IPS-15b (cell line): ENCODE measurements around the gene LAPTM4A.

Experiments used
- H3K27me3 ChIP-seq: one replicate; pipeline ENCODE4 v1.6.1; 2013; ENCODE audit warnings: low read length; ENCODE audit not compliant: control insufficient read depth, insufficient read depth
- H3K36me3 ChIP-seq: one replicate; pipeline ENCODE4 v1.6.1; 2013; ENCODE audit warnings: low read length; ENCODE audit not compliant: control insufficient read depth, insufficient read depth
- H3K4me1 ChIP-seq: one replicate; pipeline ENCODE4 v1.6.1; 2013; ENCODE audit warnings: mild to moderate bottlenecking, low read length; ENCODE audit not compliant: control insufficient read depth, insufficient read depth
- H3K4me3 ChIP-seq: one replicate; pipeline ENCODE4 v1.5.1; 2013; ENCODE audit warnings: low read depth, low read length
- H3K9ac ChIP-seq: one replicate; pipeline ENCODE4 v1.6.1; 2013; ENCODE audit warnings: low read depth, mild to moderate bottlenecking, low read length
- H3K9me3 ChIP-seq: one replicate; pipeline ENCODE4 v1.6.1; 2013; ENCODE audit warnings: mild to moderate bottlenecking, low read length; ENCODE audit not compliant: control insufficient read depth, insufficient read depth

LAPTM4A gene

GRCh38 chr2:20061940-20062339, 10.5 kb upstream of the LAPTM4A start:
- H3K4me3 ChIP-seq: no peak overlapping the region
- H3K9ac ChIP-seq: no peak overlapping the region
- no peaks in the 10 kb centered on the region for H3K9me3 ChIP-seq
- H3K36me3 ChIP-seq: no peaks in the 10 kb centered on the region
- H3K27me3 ChIP-seq: no peaks in the 10 kb centered on the region
- no peaks in the 10 kb centered on the region for H3K4me1 ChIP-seq

DNA sequence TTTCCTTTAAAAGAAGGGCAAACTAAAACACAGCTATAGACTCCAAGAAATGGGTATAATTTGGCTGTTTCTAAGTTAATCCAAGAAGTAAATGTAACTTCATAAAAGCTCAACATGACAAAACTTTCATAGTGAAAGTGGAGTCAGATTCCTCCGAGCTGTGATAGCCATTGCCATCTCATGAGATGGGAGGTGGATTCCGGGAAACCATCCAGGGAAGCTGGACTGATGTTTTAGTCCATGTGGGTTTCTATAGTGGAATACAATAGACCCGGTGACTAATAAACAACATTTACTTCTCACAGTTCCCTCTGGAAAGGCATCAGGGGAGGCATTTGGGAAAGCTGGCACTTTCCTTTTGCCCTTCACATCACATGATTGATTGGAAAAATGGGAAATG, 10.0 kb upstream of the LAPTM4A start:
- no peak overlapping the region for H3K9ac ChIP-seq
- H3K36me3 ChIP-seq: no peaks in the 10 kb centered on the region
- H3K4me1 ChIP-seq: no peaks in the 10 kb centered on the region
- no peaks in the 10 kb centered on the region for H3K27me3 ChIP-seq
- no peaks in the 10 kb centered on the region for H3K9me3 ChIP-seq
- no peak overlapping the region for H3K4me3 ChIP-seq

DNA sequence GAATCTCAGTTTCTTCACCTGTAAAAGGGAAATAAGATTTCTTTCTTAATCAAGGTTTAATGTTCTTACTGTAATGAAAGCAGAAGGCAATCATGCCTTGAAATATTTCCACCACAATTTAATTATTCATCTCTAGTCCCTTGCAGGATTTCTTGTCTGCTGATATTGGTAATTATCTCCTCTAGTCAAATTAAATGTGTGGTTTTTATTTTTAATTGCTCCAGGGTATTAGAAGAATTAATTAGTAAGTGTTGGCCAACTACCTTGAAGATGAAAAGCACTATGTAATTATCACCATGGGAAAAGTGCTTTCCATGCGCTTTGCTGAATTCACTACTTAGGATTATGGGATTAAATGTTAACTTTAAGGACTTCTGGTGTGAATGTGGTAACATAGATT, 8.7 kb upstream of the LAPTM4A start:
- H3K4me3 ChIP-seq: no peak overlapping the region
- H3K9me3 ChIP-seq: no peaks in the 10 kb centered on the region
- H3K9ac ChIP-seq: no peak overlapping the region
- no peaks in the 10 kb centered on the region for H3K36me3 ChIP-seq
- H3K4me1 ChIP-seq: no peaks in the 10 kb centered on the region
- H3K27me3 ChIP-seq: no peaks in the 10 kb centered on the region

GRCh38 chr2:20057268-20057667, 5.8 kb upstream of the LAPTM4A start:
- H3K36me3 ChIP-seq: no peaks in the 10 kb centered on the region
- no peak overlapping the region for H3K4me3 ChIP-seq
- H3K9me3 ChIP-seq: no peaks in the 10 kb centered on the region
- H3K4me1 ChIP-seq: peaks cover 3% of the 10 kb centered on the region
- H3K27me3 ChIP-seq: no peaks in the 10 kb centered on the region
- no peak overlapping the region for H3K9ac ChIP-seq

- H3K9ac ChIP-seq: no peak overlapping the region
- H3K9me3 ChIP-seq: no peaks in the 10 kb centered on the region
- peaks cover 3% of the 10 kb centered on the region for H3K4me1 ChIP-seq
- no peak overlapping the region for H3K4me3 ChIP-seq
- H3K27me3 ChIP-seq: no peaks in the 10 kb centered on the region
- H3K36me3 ChIP-seq: no peaks in the 10 kb centered on the region
Measured at GRCh38 chr2:20054931-20055330, 3.5 kb upstream of the LAPTM4A start.

DNA sequence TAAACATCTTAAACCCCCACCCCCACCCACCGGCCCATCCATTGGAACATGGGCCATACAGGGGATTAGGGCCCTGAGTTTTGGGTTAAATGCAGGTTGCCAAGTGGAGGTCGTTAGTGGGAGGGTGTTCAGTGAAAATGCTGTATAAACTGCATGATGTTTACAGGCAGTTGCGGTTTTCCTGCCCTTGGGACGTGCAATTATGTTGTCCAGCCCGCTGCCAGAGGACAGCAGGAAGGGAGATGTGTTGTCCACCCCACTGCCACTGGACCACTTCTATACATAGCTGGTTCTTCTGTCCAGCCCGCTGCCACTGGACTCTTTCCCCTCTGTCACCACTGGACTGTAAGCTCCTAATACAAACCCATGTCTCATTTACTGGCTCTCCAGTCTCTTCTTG, 2.7 kb upstream of the LAPTM4A start:
- no peaks in the 10 kb centered on the region for H3K27me3 ChIP-seq
- no peak overlapping the region for H3K9ac ChIP-seq
- no peak overlapping the region for H3K4me3 ChIP-seq
- H3K36me3 ChIP-seq: no peaks in the 10 kb centered on the region
- no peaks in the 10 kb centered on the region for H3K9me3 ChIP-seq
- H3K4me1 ChIP-seq: peaks cover 4% of the 10 kb centered on the region

GRCh38 chr2:20052861-20053281, 1.4 kb upstream of the LAPTM4A start:
- Histone ChIP-seq H3K36me3 (no peaks in the 10 kb centered on the region), H3K9me3 (no peaks in the 10 kb centered on the region), H3K27me3 (no peaks in the 10 kb centered on the region), H3K9ac (peak overlapping the region; percentile 99), H3K4me1 (peaks cover 16% of the 10 kb centered on the region), H3K4me3 (peak overlapping the region; percentile 99)

- Histone ChIP-seq H3K4me3 (peak overlapping the region; percentile 99), H3K27me3 (no peaks in the 10 kb centered on the region), H3K9ac (peak overlapping the region; percentile 99), H3K9me3 (no peaks in the 10 kb centered on the region), H3K36me3 (no peaks in the 10 kb centered on the region), H3K4me1 (peaks cover 16% of the 10 kb centered on the region)
Measured at GRCh38 chr2:20052229-20052851, 912 bp upstream of the LAPTM4A start.

DNA sequence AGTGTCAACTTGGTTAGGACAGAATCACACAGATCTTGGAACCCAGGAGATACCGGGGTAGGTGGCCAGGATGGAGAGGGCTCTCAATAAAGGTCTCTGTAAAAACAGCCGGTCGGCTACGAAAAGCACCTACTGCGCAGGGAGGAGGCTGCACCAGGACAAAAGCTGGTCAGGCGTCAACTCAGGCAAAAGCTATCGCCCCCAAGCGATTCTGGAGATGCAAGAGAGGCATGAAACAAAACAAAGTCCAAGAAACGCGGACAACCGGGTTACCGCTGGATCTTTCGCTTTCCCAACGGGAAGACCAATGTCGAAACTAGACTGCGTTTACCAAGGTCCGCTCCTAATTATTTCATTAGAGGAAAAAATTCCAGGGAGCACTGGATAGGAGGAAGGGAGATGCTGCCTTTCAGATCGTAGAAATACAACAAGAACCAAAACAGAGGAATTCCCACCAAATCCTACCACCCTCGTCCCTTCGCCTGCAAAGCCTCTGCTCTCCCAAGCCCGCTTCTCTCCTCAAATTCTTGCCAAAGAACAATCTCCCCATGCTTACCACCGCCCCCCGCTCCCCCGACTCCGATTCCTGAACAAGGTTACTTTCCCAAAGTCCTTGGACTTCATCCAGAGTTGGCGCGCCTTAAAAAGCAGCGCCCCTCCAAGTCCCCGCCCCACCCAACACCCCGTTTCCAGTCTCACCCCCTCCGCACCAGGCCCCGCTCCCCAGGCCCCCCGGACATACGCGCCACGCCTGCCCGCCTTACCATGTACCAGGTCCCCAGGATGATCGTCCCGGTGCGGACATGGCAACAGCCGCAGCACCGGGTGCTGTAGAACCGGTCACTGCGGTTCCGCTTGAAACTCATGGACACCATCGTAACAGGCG, 539 bp downstream of the LAPTM4A start:
- peak overlapping the region; percentile 76 for H3K9ac ChIP-seq
- H3K4me1 ChIP-seq: peaks cover 16% of the 10 kb centered on the region
- peak overlapping the region; percentile 99 for H3K4me3 ChIP-seq
- no peaks in the 10 kb centered on the region for H3K9me3 ChIP-seq
- no peaks in the 10 kb centered on the region for H3K27me3 ChIP-seq
- no peaks in the 10 kb centered on the region for H3K36me3 ChIP-seq

- H3K9ac ChIP-seq: peak overlapping the region; percentile 28
- peaks cover 16% of the 10 kb centered on the region for H3K4me1 ChIP-seq
- no peaks in the 10 kb centered on the region for H3K9me3 ChIP-seq
- H3K27me3 ChIP-seq: no peaks in the 10 kb centered on the region
- H3K4me3 ChIP-seq: peak overlapping the region; percentile 99
- no peaks in the 10 kb centered on the region for H3K36me3 ChIP-seq
Measured at GRCh38 chr2:20050104-20050645, 1.3 kb downstream of the LAPTM4A start.

DNA sequence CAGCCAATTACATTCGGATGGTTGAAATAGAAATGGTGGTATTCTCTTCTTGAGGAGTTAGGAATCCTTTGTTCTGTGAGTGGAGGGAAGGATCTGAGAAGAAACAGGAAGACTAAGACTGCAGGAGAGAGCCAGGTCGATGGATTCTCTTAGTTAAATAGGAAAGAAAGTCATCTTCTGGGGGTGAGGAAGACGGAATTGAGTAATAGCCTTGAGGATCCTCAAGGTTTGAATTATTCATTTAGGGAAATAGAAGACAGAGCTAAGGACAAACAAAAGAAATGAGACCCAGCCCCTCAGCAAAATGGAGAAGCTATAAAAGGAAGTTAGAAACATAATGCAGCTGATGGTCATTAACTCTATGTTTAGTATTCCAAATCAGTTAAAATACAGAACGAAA, 1.8 kb downstream of the LAPTM4A start:
- Histone ChIP-seq H3K9ac (peak overlapping the region; percentile 28), H3K9me3 (no peaks in the 10 kb centered on the region), H3K4me1 (peaks cover 16% of the 10 kb centered on the region), H3K36me3 (no peaks in the 10 kb centered on the region), H3K27me3 (no peaks in the 10 kb centered on the region), H3K4me3 (peak overlapping the region; percentile 99)
